OCI-LY7 (cell line): ENCODE data around the gene VAMP7. TPM values are rescaled to one million over a fixed set of nuclear protein-coding genes. Genes with fewer than 3 reads are reported as not detected.

Experiments
- BruUV-seq: library from RNA; stranded (reverse); fragments of 400-500 nt; replicated peaks from 2 replicates; lab custom pipeline; 2021; lab: Mats Ljungman, UMichigan
- CTCF ChIA-PET: fragments of 300-600 bp; sonication (Branson Sonifier 250); formaldehyde crosslinking; loops from one replicate; lab custom pipeline; 2022; ENCODE audit warnings: antibody characterized with exemption; ENCODE audit not compliant: unreplicated experiment; lab: Charles Lee
- POLR2A ChIA-PET: fragments of 300-600 bp; sonication (Branson Sonifier 250); formaldehyde crosslinking; loops from one replicate; lab custom pipeline; 2022; ENCODE audit warnings: antibody characterized with exemption; lab: Charles Lee
- DNase-seq: peaks from one replicate; pipeline ENCODE4 v3.0.0-alpha.2; 2015; ENCODE audit warnings: low spot score
- H2AFZ ChIP-seq: fragments of 200-600 bp; sonication (generic), shearing (Covaris generic); 2 replicates; pipeline ENCODE4 v1.6.1; 2014; ENCODE audit warnings: mild to moderate bottlenecking, antibody characterized with exemption, low read length, moderate library complexity
- H3K27ac ChIP-seq: fragments of 200-600 bp; sonication (generic); 2 replicates; pipeline ENCODE4 v1.5.1; 2014; ENCODE audit warnings: mixed run types, low read depth, mild to moderate bottlenecking, moderate library complexity, low read length, inconsistent platforms; ENCODE audit not compliant: poor library complexity, severe bottlenecking
- H3K36me3 ChIP-seq: fragments of 200-600 bp; sonication (generic); 2 replicates; pipeline ENCODE4 v1.6.1; 2014; ENCODE audit warnings: mild to moderate bottlenecking, antibody characterized with exemption, low read length, moderate library complexity, mixed read lengths; ENCODE audit not compliant: insufficient read depth
- H3K4me1 ChIP-seq: fragments of 200-600 bp; sonication (generic); 2 replicates; pipeline ENCODE4 v1.5.1; 2014; ENCODE audit warnings: mild to moderate bottlenecking, low read length; ENCODE audit not compliant: insufficient read depth, poor library complexity, severe bottlenecking
- H3K4me2 ChIP-seq: fragments of 200-600 bp; sonication (generic); 2 replicates; pipeline ENCODE4 v1.6.1; 2014; ENCODE audit warnings: mild to moderate bottlenecking, low read length
- H3K4me3 ChIP-seq: fragments of 200-600 bp; sonication (generic); 2 replicates; pipeline ENCODE4 v1.5.1; 2014; ENCODE audit warnings: mild to moderate bottlenecking, low read depth, low read length; ENCODE audit not compliant: poor library complexity, severe bottlenecking
- H3K79me2 ChIP-seq: fragments of 200-600 bp; sonication (generic); 2 replicates; pipeline ENCODE4 v1.6.1; 2016; ENCODE audit warnings: low read depth, mild to moderate bottlenecking, low read length, moderate library complexity, mixed read lengths; ENCODE audit not compliant: insufficient read depth
- H3K9me2 ChIP-seq: fragments of 200-600 bp; sonication (generic); 2 replicates; pipeline ENCODE4 v1.6.1; 2016; ENCODE audit warnings: mild to moderate bottlenecking, low read length, mixed read lengths; ENCODE audit not compliant: insufficient read depth
- H3K9me3 ChIP-seq: fragments of 200-600 bp; sonication (generic); 2 replicates; pipeline ENCODE4 v1.6.1; 2014; ENCODE audit warnings: mild to moderate bottlenecking, mixed run types, low read length, mixed read lengths
- H4K20me1 ChIP-seq: fragments of 200-600 bp; sonication (generic); 2 replicates; pipeline ENCODE4 v1.6.1; 2014; ENCODE audit warnings: mild to moderate bottlenecking, antibody characterized with exemption, low read length, moderate library complexity, mixed read lengths; ENCODE audit not compliant: insufficient read depth
- EZH2phosphoT487 ChIP-seq: fragments of 200-600 bp; sonication (generic); IDR thresholded peaks from 2 replicates; pipeline ENCODE4 v1.6.1; 2018; ENCODE audit warnings: low read depth, borderline replicate concordance, mild to moderate bottlenecking, mixed run types, antibody characterized with exemption, low read length, moderate library complexity, mixed read lengths
- intact Hi-C: fragments of 100-400 bp; cut with micrococcal nuclease; formaldehyde crosslinking; loops from one replicate; pipeline ENCODE4 v1.10.0; 2022; ENCODE audit not compliant: unreplicated experiment
- total RNA-seq, 2 experiments: library from RNA; depleted of rRNA in 1 of 2; stranded (reverse); fragments of >200 nt in 1 of 2; shearing (Covaris generic) in 1 of 2; gene quantifications; 2 replicates each; pipeline ENCODE4 v1.2.3, GENCODE V29; 2014 to 2022
- TF ChIP-seq, protein P1 (sequence below): fragments of 200-600 bp; sonication (generic); conservative IDR thresholded peaks from 2 replicates; pipeline ENCODE4 v1.5.1; 2014; ENCODE audit warnings: mild to moderate bottlenecking, antibody characterized with exemption, low read length, moderate library complexity, mixed read lengths

VAMP7 gene
- total RNA-seq, 2 experiments from 2014 or later: 19.2 to 32.0 TPM

DNA sequence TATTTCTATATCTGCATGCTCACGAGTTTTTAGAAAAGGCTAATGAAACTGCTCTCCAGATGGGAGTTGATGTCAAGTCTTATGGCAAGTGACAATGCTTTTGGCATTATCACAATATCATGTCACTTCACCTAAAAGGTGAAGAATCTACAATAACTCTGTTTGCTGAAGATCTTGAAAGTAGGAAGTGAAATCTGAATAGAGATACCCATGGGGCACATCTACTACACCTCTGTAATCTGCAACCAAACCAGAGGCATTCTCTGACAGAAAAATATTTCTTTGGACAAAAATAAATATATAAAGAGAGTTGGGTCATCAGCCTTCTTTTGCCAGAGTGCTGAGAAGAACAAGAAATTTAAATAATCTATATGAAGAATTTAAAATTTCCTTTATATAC is 3.9 kb upstream of the VAMP7 start:
- POLR2A ChIA-PET: no interaction called here
- H3K79me2 ChIP-seq: peaks cover 8% of the 10 kb centered on the region; the same call in 1 of the 2 replicates
- no peaks in the 10 kb centered on the region for H3K9me2 ChIP-seq
- intact Hi-C loops: no loop called here
- BruUV-seq: no TSS peak
- CTCF ChIA-PET: no interaction called here
- no peak overlapping the region for H3K27ac ChIP-seq
- peak; percentile 12 for DNase-seq
- no peaks in the 10 kb centered on the region for H3K36me3 ChIP-seq
- no peak overlapping the region for H3K4me3 ChIP-seq
- TF ChIP-seq EZH2phosphoT487: no peak
- TF ChIP-seq, protein P1, sequence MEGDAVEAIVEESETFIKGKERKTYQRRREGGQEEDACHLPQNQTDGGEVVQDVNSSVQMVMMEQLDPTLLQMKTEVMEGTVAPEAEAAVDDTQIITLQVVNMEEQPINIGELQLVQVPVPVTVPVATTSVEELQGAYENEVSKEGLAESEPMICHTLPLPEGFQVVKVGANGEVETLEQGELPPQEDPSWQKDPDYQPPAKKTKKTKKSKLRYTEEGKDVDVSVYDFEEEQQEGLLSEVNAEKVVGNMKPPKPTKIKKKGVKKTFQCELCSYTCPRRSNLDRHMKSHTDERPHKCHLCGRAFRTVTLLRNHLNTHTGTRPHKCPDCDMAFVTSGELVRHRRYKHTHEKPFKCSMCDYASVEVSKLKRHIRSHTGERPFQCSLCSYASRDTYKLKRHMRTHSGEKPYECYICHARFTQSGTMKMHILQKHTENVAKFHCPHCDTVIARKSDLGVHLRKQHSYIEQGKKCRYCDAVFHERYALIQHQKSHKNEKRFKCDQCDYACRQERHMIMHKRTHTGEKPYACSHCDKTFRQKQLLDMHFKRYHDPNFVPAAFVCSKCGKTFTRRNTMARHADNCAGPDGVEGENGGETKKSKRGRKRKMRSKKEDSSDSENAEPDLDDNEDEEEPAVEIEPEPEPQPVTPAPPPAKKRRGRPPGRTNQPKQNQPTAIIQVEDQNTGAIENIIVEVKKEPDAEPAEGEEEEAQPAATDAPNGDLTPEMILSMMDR: no peak
- peak overlapping the region; percentile 52 for H3K4me2 ChIP-seq
- no peaks in the 10 kb centered on the region for H4K20me1 ChIP-seq
- H2AFZ ChIP-seq: peak overlapping the region; percentile 54; the same call in 1 of the 2 replicates
- H3K9me3 ChIP-seq: no peaks in the 10 kb centered on the region
- peaks cover 20% of the 10 kb centered on the region for H3K4me1 ChIP-seq

DNA sequence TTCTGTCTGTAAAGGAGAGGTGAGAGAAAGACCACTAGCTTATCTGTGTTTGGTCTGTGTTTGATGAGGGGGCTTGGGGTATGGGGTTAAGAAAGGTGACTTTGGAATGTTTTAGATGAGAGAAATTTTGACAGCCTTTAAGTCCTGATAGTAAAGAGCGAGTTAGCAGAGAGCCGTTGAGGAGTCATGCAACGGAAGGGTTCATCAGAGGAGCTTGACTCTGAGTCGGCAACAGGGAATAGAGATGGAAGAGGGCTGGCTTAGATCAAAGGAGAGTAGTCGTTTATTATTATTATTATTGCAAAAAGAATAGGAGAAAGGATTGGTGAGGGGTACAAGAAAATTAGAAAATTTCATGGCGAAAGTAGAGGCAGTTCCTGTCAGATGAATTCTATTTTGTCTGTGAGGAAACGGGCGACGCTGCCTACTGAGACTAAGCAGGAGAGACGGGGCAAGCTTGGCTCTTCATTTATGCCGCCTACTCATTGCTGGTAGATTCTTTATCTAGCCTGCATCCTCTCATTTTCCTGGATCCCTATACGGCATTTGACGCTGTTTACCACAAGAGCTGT is 473 bp upstream of the VAMP7 start:
- Histone ChIP-seq H2AFZ (peak overlapping the region; percentile 50), H3K79me2 (peaks cover 13% of the 10 kb centered on the region; the same call in 1 of the 2 replicates), H4K20me1 (no peaks in the 10 kb centered on the region), H3K4me1 (peaks cover 21% of the 10 kb centered on the region), H3K36me3 (no peaks in the 10 kb centered on the region), H3K4me3 (peak overlapping the region; percentile 76), H3K4me2 (peak overlapping the region; percentile 36), H3K27ac (no peak overlapping the region), H3K9me3 (no peaks in the 10 kb centered on the region), H3K9me2 (no peaks in the 10 kb centered on the region)
- no peak for TF ChIP-seq EZH2phosphoT487
- TF ChIP-seq, protein P1: no peak
- ChIA-PET CTCF (no interaction called here), POLR2A (no interaction called here)
- no peak for DNase-seq
- intact Hi-C loops: no loop called here
- no TSS peak for BruUV-seq

DNA sequence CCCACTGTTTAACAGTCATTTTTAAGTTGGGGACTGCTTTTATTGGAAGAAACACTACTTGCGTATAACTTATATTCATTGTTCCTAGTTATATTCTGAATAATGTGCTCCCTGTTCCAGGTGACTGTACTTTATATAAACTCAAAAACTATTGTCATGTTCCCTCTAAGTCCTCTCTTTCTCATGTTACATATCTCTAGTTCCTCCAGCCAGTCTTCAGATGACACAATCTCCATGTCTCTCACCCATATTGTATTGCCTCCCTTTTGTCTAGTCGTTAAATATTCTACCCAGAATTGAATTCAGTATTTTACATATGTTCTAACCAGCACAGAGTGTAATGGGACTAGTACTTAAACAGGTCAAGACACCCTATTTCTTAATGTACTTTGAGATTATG is 5.3 kb downstream of the VAMP7 start:
- no peak overlapping the region for H3K4me3 ChIP-seq
- H3K9me2 ChIP-seq: no peaks in the 10 kb centered on the region
- intact Hi-C loops: no loop called here
- TF ChIP-seq, protein P1: no peak
- no peak for TF ChIP-seq EZH2phosphoT487
- H3K79me2 ChIP-seq: peaks cover 13% of the 10 kb centered on the region; the same call in 1 of the 2 replicates
- H4K20me1 ChIP-seq: no peaks in the 10 kb centered on the region
- H3K4me2 ChIP-seq: no peak overlapping the region
- ChIA-PET POLR2A (no interaction called here), CTCF (no interaction called here)
- no peak overlapping the region for H3K27ac ChIP-seq
- DNase-seq: no peak
- H2AFZ ChIP-seq: no peak overlapping the region
- H3K36me3 ChIP-seq: peaks cover 20% of the 10 kb centered on the region; the same call in 1 of the 2 replicates
- H3K4me1 ChIP-seq: peaks cover 5% of the 10 kb centered on the region
- BruUV-seq: no TSS peak
- H3K9me3 ChIP-seq: no peaks in the 10 kb centered on the region
